Peyer's patch (tissue), 4 donors: ENCODE measurements around the gene SLC16A5. TPM values are rescaled to one million over a fixed set of nuclear protein-coding genes. Genes with fewer than 3 reads are reported as not detected.

Source experiments
- small RNA-seq, 2 donors: library from RNA; depleted of rRNA; stranded (forward); fragments of <200 nt; gene quantifications; one replicate each; pipeline ENCODE3, GENCODE V24; 2016
- total RNA-seq, 4 donors: library from RNA; depleted of rRNA; stranded (reverse); fragments of >200 nt; gene quantifications; one replicate each; pipeline ENCODE4 v1.1.0, GENCODE V29; 2016

The SLC16A5 gene
- total RNA-seq, 4 donors from 2014 or later = 47.9 to 211 (median 147) TPM

Small RNA genes lying within 50 kb of the gene (small RNA-seq; reads per million reads assigned to genes)
- gene AC111186.1 (0 reads per million in 2 donors), gene RF00019 (0 reads per million in 2 donors), gene RN7SL573P (0 reads per million in 2 donors)

Other genes with a start within 250 kb of the SLC16A5 start
- 1 to 10 TPM in 1 of 4 donors, under 1 TPM in 1, not detected in 2; 0.13 to 2.7 TPM for gene GRIN2C, start 228.1 kb upstream of the SLC16A5 start, total RNA-seq
- gene FDXR, start 215.0 kb upstream of the SLC16A5 start, total RNA-seq = 10 to 100 TPM in 3 of 4 donors, 1 to 10 TPM in 1; 1.7 to 16.1 (median 13.1) TPM
- gene FADS6, start 194.3 kb upstream of the SLC16A5 start, total RNA-seq = 100 to 1,000 TPM in 1 of 4 donors, 10 to 100 TPM in 2, not detected in 1; 79.9 to 161 (median 82.1) TPM
- gene USH1G, start 164.7 kb upstream of the SLC16A5 start, total RNA-seq = 1 to 10 TPM in 3 of 4 donors, not detected in 1; 1.6 to 3.7 (median 2.3) TPM
- gene OTOP2, start 163.7 kb upstream of the SLC16A5 start, total RNA-seq = 10 to 100 TPM in 1 of 4 donors, 1 to 10 TPM in 2, not detected in 1; 4.6 to 11.9 (median 8.8) TPM
- 1 to 10 TPM in 3 of 4 donors, not detected in 1; 5.2 to 9.3 (median 8.5) TPM for gene OTOP3, start 152.1 kb upstream of the SLC16A5 start, total RNA-seq
- gene HID1, start 115.2 kb upstream of the SLC16A5 start, total RNA-seq = 100 to 1,000 TPM in 3 of 4 donors, 10 to 100 TPM in 1; 80.0 to 148 (median 124) TPM
- gene CDR2L, start 100.3 kb upstream of the SLC16A5 start, total RNA-seq = 10 to 100 TPM in 3 of 4 donors, 1 to 10 TPM in 1; 7.4 to 80.7 (median 53.9) TPM
- 10 to 100 TPM; 17.3 to 42.7 (median 32.2) TPM for gene MRPL58, start 75.3 kb upstream of the SLC16A5 start, total RNA-seq
- gene ATP5PD, start 41.0 kb upstream of the SLC16A5 start, total RNA-seq = 100 to 1,000 TPM; 202 to 302 (median 247) TPM
- 10 to 100 TPM; 14.9 to 23.5 (median 20.4) TPM for gene KCTD2, start 40.7 kb upstream of the SLC16A5 start, total RNA-seq
- 10 to 100 TPM in 3 of 4 donors, 1 to 10 TPM in 1; 4.1 to 27.0 (median 24.1) TPM for gene ARMC7, start 22.0 kb downstream of the SLC16A5 start, total RNA-seq
- gene NT5C, start 43.8 kb downstream of the SLC16A5 start, total RNA-seq = 100 to 1,000 TPM; 151 to 176 (median 156) TPM
- 100 to 1,000 TPM; 132 to 261 (median 202) TPM for gene JPT1, start 66.6 kb downstream of the SLC16A5 start, total RNA-seq
- 10 to 100 TPM; 22.5 to 52.8 (median 37.4) TPM for gene SUMO2, start 95.0 kb downstream of the SLC16A5 start, total RNA-seq
- 10 to 100 TPM; 34.0 to 52.8 (median 36.7) TPM for gene NUP85, start 117.7 kb downstream of the SLC16A5 start, total RNA-seq
- 100 to 1,000 TPM in 1 of 4 donors, 10 to 100 TPM in 3; 34.0 to 153 (median 77.0) TPM for gene GGA3, start 173.7 kb downstream of the SLC16A5 start, total RNA-seq
- gene MRPS7, start 173.9 kb downstream of the SLC16A5 start, total RNA-seq = 10 to 100 TPM; 23.9 to 53.6 (median 45.3) TPM
- 10 to 100 TPM; 14.5 to 35.5 (median 18.9) TPM for gene MIF4GD, start 183.3 kb downstream of the SLC16A5 start, total RNA-seq
- 10 to 100 TPM in 3 of 4 donors, 1 to 10 TPM in 1; 8.2 to 24.8 (median 17.0) TPM for gene SLC25A19, start 201.5 kb downstream of the SLC16A5 start, total RNA-seq